CD4-positive, alpha-beta T cell (primary cell): ENCODE data around the gene COL4A4. TPM values are rescaled to one million over a fixed set of nuclear protein-coding genes. Genes with fewer than 3 reads are reported as not detected.
"Not testable (repeated sequence)": the region's sequence is repeated elsewhere in the genome, so short reads cannot be mapped to it uniquely, and the experiment has no call there.

Experiments used
- ATAC-seq: fragments of 200-7000 bp; cut with Tn5 transposase; one replicate; pipeline ENCODE4 v1.10.0; 2022; ENCODE audit warnings: mild to moderate bottlenecking; ENCODE audit not compliant: poor library complexity
- CTCF ChIA-PET: fragments of 350-600 bp; sonication (Branson Sonifier 250); formaldehyde crosslinking; loops from one replicate; lab custom pipeline; 2021; ENCODE audit warnings: antibody characterized with exemption, inconsistent platforms; lab: Charles Lee
- POLR2A ChIA-PET: fragments of 350-600 bp; sonication (Branson Sonifier 250); formaldehyde crosslinking; loops from one replicate; lab custom pipeline; 2021; ENCODE audit warnings: antibody characterized with exemption, inconsistent platforms; lab: Charles Lee
- DNase-seq, 14 experiments: peaks; one replicate each; pipeline ENCODE4 v3.0.0-alpha.2; 2013 to 2020; ENCODE audit warnings: mixed read lengths in 2 of 14
- H3K27ac ChIP-seq, 2 donors: one replicate each; pipeline versions ENCODE4 v1.5.1 to v1.7.0; 2013; ENCODE audit warnings: low read length in 2 of 2, low read depth in 1 of 2, mild to moderate bottlenecking in 1 of 2
- H3K27me3 ChIP-seq, 2 experiments: 1 replicate in 1 of 2; 2 replicates in 1 of 2; pipeline versions ENCODE4 v1.6.1 to v1.7.0; 2013; ENCODE audit warnings: low read length in 2 of 2, control low read depth in 1 of 2, mild to moderate bottlenecking in 1 of 2, moderate library complexity in 1 of 2; ENCODE audit not compliant: insufficient read depth in 2 of 2, control insufficient read depth in 1 of 2
- H3K36me3 ChIP-seq: one replicate; pipeline ENCODE4 v1.6.1; 2013; ENCODE audit warnings: low read length, control low read depth; ENCODE audit not compliant: insufficient read depth
- H3K4me1 ChIP-seq: one replicate; pipeline ENCODE4 v1.6.1; 2013; ENCODE audit warnings: low read length, control low read depth; ENCODE audit not compliant: insufficient read depth
- H3K4me3 ChIP-seq: one replicate; pipeline ENCODE4 v1.5.1; 2013; ENCODE audit warnings: mild to moderate bottlenecking, low read length, moderate library complexity
- H3K9me3 ChIP-seq, 2 experiments: 1 replicate in 1 of 2; 2 replicates in 1 of 2; pipeline versions ENCODE4 v1.6.1 to v1.7.0; 2013; ENCODE audit warnings: low read length in 2 of 2, mild to moderate bottlenecking in 2 of 2, control low read depth in 1 of 2, moderate library complexity in 1 of 2; ENCODE audit not compliant: control insufficient read depth in 1 of 2, insufficient read depth in 1 of 2
- H3K27ac Mint-ChIP-seq: one replicate; pipeline ENCODE4 v1.8.0; 2020; ENCODE audit warnings: mixed read lengths
- H3K27me3 Mint-ChIP-seq: one replicate; pipeline ENCODE4 v1.8.0; 2021; ENCODE audit warnings: mixed read lengths
- H3K36me3 Mint-ChIP-seq: one replicate; pipeline ENCODE4 v1.8.0; 2021; ENCODE audit warnings: low read depth, mixed read lengths
- H3K4me1 Mint-ChIP-seq: one replicate; pipeline ENCODE4 v1.8.0; 2021; ENCODE audit warnings: low read depth, mixed read lengths
- H3K4me3 Mint-ChIP-seq: one replicate; pipeline ENCODE4 v1.8.0; 2020; ENCODE audit warnings: mild to moderate bottlenecking, mixed read lengths
- H3K9me3 Mint-ChIP-seq: one replicate; pipeline ENCODE4 v1.8.0; 2020; ENCODE audit warnings: mixed read lengths
- CTCF ChIP-seq: fragments of 200-600 bp; IDR thresholded peaks from one replicate; pipeline ENCODE4 v1.8.0; 2022; ENCODE audit warnings: antibody characterized with exemption, mild to moderate bottlenecking
- intact Hi-C, 2 experiments: fragments of 100-400 bp; cut with DNase I in 1 of 2; cut with micrococcal nuclease in 1 of 2; formaldehyde crosslinking; loops; one replicate each; pipeline versions ENCODE4 v1.15.1 to v1.9.0; 2023 to 2025; cut with DNase I, micrococcal nuclease
- total RNA-seq, 174 experiments: library from RNA in 2 of 174; stranded (reverse) in 2 of 174; gene quantifications; one replicate each; pipeline ENCODE4 v1.2.3 and lab custom pipeline; 2021 to 2026

COL4A4 gene
- total RNA-seq, 2 experiments from 2014 or later: not detected

GRCh38 chr2:227180770-227181169 is 16.8 kb upstream of the COL4A4 start:
- ChIA-PET POLR2A (no interaction called here), CTCF (no interaction called here)
- Mint-ChIP-seq H3K9me3 (no peaks in the 10 kb centered on the region), H3K27me3 (peaks cover 6% of the 10 kb centered on the region), H3K4me3 (no peak overlapping the region), H3K36me3 (no peaks in the 10 kb centered on the region), H3K27ac (no peak overlapping the region), H3K4me1 (no peaks in the 10 kb centered on the region)
- Histone ChIP-seq H3K4me3 (no peak overlapping the region), H3K27ac (no peak overlapping the region), H3K4me1 (no peaks in the 10 kb centered on the region), H3K27me3 (no peaks in the 10 kb centered on the region), H3K36me3 (no peaks in the 10 kb centered on the region), H3K9me3 (no peaks in the 10 kb centered on the region)
- no peak for TF ChIP-seq CTCF
- intact Hi-C loops: no loop called here
- no peak for DNase-seq
- no peak for ATAC-seq

- no peaks in the 10 kb centered on the region for H3K27me3 ChIP-seq
- TF ChIP-seq CTCF: no peak
- no peaks in the 10 kb centered on the region for H3K9me3 Mint-ChIP-seq
- no peaks in the 10 kb centered on the region for H3K4me1 Mint-ChIP-seq
- no peak overlapping the region for H3K27ac Mint-ChIP-seq
- intact Hi-C loops: no loop called here
- H3K27me3 Mint-ChIP-seq: peaks cover 4% of the 10 kb centered on the region
- DNase-seq: no peak
- no peaks in the 10 kb centered on the region for H3K36me3 Mint-ChIP-seq
- H3K4me1 ChIP-seq: no peaks in the 10 kb centered on the region
- no peak overlapping the region for H3K27ac ChIP-seq
- CTCF ChIA-PET: no interaction called here
- POLR2A ChIA-PET: no interaction called here
- no peaks in the 10 kb centered on the region for H3K9me3 ChIP-seq
- H3K4me3 ChIP-seq: no peak overlapping the region
- no peak for ATAC-seq
- H3K36me3 ChIP-seq: no peaks in the 10 kb centered on the region
- no peak overlapping the region for H3K4me3 Mint-ChIP-seq
Observed at GRCh38 chr2:227179988-227180685, 16.1 kb upstream of the COL4A4 start.

- intact Hi-C loops: no loop called here
- TF ChIP-seq CTCF: no peak
- Mint-ChIP-seq H3K27me3 (peaks cover 13% of the 10 kb centered on the region), H3K27ac (no peak overlapping the region), H3K4me3 (no peak overlapping the region), H3K36me3 (no peaks in the 10 kb centered on the region), H3K9me3 (no peaks in the 10 kb centered on the region), H3K4me1 (no peaks in the 10 kb centered on the region)
- ChIA-PET POLR2A (no interaction called here), CTCF (no interaction called here)
- DNase-seq: no peak
- Histone ChIP-seq H3K36me3 (no peaks in the 10 kb centered on the region), H3K27me3 (no peaks in the 10 kb centered on the region), H3K4me1 (no peaks in the 10 kb centered on the region), H3K9me3 (no peaks in the 10 kb centered on the region), H3K4me3 (no peak overlapping the region), H3K27ac (no peak overlapping the region)
- ATAC-seq: no peak
Observed at GRCh38 chr2:227177592-227178336, 13.8 kb upstream of the COL4A4 start.

GRCh38 chr2:227171779-227172178 is 7.8 kb upstream of the COL4A4 start:
- POLR2A ChIA-PET, H3K9me3 ChIP-seq, H3K27ac ChIP-seq, intact Hi-C loops, H3K36me3 Mint-ChIP-seq, ATAC-seq, H3K9me3 Mint-ChIP-seq, H3K4me1 ChIP-seq, CTCF ChIA-PET, H3K4me3 Mint-ChIP-seq, H3K4me1 Mint-ChIP-seq, H3K27ac Mint-ChIP-seq, DNase-seq, H3K36me3 ChIP-seq, H3K4me3 ChIP-seq: not testable (repeated sequence)
- H3K27me3 Mint-ChIP-seq: peaks cover 31% of the 10 kb centered on the region
- peaks cover 0 to 14% of the 10 kb centered on the region in 2 experiments for H3K27me3 ChIP-seq
